Measurements from ENCODE around the gene MRPS15.

MRPS15 gene

GRCh38 chr1:36408479-36408878 is 55.7 kb downstream of the MRPS15 start:
- no peak for DNase-seq (ENCODE audit: low spot score)
- no peak overlapping the region for H3K4me3 ChIP-seq
- TF ChIP-seq CTCF (IDR thresholded peaks at IDR 0.05), result no peak
- H3K27ac ChIP-seq, result no peak overlapping the region

- Histone ChIP-seq H3K4me3 (no peak overlapping the region), H3K27ac (no peak overlapping the region)
- DNase-seq (ENCODE audit: low spot score), result no peak
- no peak for TF ChIP-seq CTCF (IDR thresholded peaks at IDR 0.05)
Measured at GRCh38 chr1:36406440-36406839, 57.7 kb downstream of the MRPS15 start.
